Stimulated activated CD4-positive, alpha-beta T cell treated with anti-CD3 and anti-CD28 coated beads, Interleukin-12 subunit alpha, Interleukin-12 subunit beta, amount 100 ng/mL, for 24 hours (primary cell): ENCODE results near the gene SEC23IP.
"Not testable (repeated sequence)": the region's sequence is repeated elsewhere in the genome, so short reads cannot be mapped to it uniquely, and the experiment has no call there.

Experiments used
- DNase-seq, 2 experiments: peaks; one replicate each; pipeline ENCODE4 v3.0.0-alpha.2; 2020; ENCODE audit warnings: low read depth in 2 of 2

Gene SEC23IP

DNA sequence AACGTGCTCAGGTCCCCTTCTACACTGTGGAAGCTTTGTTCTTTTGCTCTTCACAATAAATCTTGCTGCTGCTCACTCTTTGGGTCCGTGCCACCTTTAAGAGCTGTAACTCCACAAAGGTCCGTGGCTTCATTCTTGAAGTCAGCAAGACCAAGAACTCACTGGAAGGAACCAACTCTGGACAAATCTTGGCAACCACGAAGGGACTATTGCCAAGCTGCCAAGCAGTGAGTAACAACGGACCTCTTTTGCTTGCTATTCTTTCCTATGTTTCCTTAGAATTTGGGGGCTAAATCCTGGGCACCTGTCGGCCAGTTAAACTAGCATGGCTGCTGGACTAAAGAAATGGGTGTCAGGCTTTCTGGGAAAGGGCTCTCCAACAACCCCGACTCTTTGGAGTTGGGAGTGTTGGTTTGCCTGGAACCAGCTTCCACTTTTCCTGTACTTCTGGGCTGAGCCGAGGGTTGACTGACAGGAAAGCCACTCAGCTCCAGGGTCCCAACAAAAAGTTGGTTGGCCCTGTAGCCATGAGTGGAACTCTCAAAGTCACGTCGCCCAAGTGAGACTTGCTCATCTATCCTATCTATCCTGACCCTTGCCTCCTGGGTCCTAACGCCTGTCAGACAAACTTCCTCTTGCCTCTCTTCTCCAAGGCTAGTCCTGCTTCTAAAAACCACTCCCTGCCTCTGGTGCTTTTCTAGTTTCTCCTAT, 8.5 kb upstream of the SEC23IP start:
- DNase-seq: not testable (repeated sequence)

DNA sequence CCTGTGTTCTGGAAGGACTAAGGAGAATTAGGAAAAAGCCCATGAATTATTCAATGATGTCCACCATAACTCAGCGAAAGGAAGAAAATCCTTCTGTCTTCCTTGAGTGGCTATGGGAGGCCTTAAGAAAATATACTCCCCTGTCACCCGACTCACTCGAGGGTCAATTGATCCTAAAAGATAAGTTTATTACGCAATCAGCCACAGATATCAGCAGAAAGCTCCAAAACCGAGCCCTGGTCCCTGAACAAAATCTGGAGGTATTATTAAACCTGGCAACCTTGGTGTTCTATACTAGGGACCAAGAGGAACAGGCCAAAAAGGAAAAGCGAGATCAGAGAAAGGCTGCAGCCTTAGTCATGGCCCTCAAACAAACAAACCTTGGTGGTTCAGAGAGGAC, 6.5 kb upstream of the SEC23IP start:
- DNase-seq: not testable (repeated sequence)

DNA sequence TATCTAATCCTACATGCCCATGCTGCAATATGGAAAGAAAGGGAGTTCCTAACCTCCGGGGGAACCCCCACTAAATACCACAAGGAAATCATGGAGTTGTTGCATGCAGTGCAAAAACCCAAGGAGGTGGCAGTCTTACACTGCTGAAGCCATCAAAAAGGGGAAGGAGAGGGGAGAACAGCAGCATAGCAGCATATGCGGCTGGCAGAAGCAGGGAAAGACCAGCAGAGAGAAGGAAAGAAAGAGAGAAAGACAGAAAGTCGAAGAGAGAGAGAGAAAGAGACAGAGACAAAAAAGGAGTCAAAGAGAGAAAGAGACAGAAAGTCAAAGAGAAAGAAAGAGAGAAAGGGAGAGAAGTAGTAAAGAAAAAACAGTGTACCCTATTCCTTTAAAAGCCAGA, 3.8 kb upstream of the SEC23IP start:
- DNase-seq: not testable (repeated sequence)

DNA sequence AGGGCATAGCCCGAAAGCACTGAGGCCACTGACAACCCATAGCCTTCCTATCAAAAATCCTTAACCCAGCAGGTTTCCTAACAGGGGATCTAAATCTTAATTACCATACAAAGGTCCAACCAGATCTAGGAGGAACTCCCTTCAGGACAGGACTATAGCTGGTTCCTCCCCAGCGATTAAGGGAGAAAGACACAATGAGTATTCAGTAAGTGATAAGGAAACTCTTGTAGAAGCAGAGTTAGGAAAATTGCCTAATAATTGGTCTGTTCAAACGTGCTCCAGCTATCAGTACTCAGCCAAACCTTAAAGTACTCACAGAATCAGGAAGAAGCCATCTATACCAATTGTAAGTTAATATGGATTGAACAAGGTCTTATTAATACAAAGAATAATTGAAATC, 3.3 kb upstream of the SEC23IP start:
- DNase-seq: not testable (repeated sequence)

- not testable (repeated sequence) for DNase-seq
Observed at GRCh38 chr10:119890307-119890706, 2.2 kb upstream of the SEC23IP start.

GRCh38 chr10:119891849-119892187, 712 bp upstream of the SEC23IP start:
- not testable (repeated sequence) for DNase-seq

- DNase-seq: no peak
Observed at GRCh38 chr10:119893074-119893473, 544 bp downstream of the SEC23IP start.

- DNase-seq: no peak
Observed at GRCh38 chr10:119893845-119894427, 1.4 kb downstream of the SEC23IP start.

DNA sequence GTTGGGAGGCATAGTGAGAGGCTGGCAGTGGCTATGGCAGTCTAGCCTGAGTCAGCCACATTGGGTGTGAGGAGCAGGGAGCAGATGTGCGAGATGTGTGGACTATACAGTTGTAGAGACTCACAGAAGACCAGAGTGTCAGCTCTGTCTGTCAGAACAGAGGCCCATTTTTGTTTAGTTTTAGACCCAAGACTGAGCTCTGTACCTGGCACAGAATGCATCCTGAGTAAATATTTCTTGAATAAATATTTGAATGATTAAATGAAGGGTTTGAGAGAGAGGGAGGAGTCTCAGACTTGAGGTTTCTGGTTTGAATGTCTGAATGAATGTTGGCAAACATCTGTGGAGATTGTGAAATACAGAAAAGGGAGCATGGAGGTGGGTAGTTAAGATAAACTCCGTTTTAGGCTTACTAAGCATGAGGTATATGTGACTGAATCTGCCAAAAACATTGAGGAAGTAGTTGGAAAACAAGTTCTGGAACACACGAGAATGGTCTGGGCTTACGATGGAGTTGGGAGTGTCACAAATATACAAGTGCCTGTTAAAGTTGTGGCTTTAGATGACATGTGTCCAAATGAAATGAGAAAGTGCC, 3.6 kb downstream of the SEC23IP start:
- DNase-seq: no peak

- DNase-seq: no peak
Observed at GRCh38 chr10:119896937-119897770, 4.6 kb downstream of the SEC23IP start.

- no peak for DNase-seq
Observed at GRCh38 chr10:119898577-119898976, 6.0 kb downstream of the SEC23IP start.

GRCh38 chr10:119903946-119904666, 11.6 kb downstream of the SEC23IP start:
- DNase-seq: no peak

- DNase-seq: not testable (repeated sequence)
Observed at GRCh38 chr10:119907695-119908094, 15.2 kb downstream of the SEC23IP start.

- DNase-seq: no peak
Observed at GRCh38 chr10:119908166-119908565, 15.6 kb downstream of the SEC23IP start.

- no peak for DNase-seq
Observed at GRCh38 chr10:119910689-119911088, 18.2 kb downstream of the SEC23IP start.

DNA sequence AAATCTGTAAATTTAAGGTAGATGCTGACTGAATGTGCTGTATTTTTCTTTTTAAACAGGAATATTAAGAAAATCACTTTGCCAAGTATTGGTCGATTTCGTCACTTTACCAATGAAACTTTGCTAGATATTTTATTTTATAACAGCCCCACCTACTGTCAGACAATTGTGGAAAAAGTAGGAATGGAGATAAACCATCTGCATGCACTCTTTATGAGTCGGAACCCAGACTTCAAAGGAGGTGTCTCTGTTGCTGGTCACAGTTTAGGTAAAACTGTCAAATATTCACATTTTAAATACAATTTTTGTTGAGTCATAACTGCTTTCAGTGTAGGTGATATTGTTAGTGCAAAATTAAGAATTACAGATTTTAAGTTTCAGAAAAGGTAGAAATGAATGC, 25.2 kb downstream of the SEC23IP start:
- no peak for DNase-seq

- no peak for DNase-seq
Observed at GRCh38 chr10:119919271-119919670, 26.7 kb downstream of the SEC23IP start.

DNA sequence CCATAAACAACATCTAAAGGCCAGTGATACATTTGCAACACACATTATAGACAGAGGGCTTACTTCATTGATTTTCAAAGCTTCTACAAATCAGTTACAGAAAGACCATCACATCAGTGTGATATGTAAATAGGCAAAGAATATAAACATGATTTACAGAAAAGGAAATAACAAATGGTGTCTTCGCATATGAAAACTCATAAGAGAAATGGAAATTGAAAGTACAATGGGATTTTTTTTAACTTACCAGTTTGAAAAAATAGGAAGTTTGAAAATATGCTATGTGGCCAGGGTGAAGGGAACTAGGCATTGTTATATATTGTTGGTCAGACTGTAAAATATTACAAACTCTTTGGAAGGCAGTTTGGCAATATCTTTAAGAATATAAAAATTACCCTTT, 27.3 kb downstream of the SEC23IP start:
- no peak for DNase-seq

DNA sequence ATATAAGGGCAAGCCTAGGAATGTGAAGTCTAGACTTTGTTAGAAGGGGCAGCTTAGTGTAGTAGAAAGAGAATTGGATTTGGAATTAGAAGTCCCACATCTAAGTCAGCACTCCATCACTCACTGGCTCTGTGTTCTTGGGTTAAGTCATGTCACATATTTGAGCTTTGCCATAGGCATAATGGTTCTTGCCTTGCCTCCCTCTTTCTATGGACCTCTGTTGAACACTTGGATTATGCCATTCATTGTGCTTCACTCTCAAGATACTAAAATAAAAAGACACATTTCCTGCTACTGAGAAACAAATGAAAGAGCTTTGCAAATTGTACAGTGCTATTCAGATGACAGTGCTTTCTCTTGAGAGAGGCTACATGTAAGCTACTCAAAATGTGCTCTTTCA, 35.9 kb downstream of the SEC23IP start:
- no peak for DNase-seq

DNA sequence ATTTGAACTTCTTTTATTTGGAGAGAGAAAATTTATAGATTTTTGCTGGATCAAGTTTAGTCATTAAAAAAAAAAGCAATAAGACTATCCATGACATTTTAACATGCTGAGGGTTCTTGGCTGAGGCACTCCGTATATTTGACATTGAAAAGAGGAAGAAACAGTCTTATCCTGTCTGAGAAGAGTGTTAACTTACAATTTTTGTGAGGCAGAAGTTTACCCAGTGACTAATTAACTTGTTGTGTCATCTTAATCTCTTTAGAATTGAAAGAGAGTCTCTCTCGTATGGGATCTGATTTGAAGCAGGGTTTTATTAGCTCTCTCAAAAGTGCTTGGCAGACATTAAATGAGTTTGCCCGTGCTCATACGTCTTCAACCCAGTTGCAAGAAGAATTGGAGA, 39.3 kb downstream of the SEC23IP start:
- DNase-seq: no peak

GRCh38 chr10:119932631-119933030, 40.1 kb downstream of the SEC23IP start:
- DNase-seq: no peak

DNA sequence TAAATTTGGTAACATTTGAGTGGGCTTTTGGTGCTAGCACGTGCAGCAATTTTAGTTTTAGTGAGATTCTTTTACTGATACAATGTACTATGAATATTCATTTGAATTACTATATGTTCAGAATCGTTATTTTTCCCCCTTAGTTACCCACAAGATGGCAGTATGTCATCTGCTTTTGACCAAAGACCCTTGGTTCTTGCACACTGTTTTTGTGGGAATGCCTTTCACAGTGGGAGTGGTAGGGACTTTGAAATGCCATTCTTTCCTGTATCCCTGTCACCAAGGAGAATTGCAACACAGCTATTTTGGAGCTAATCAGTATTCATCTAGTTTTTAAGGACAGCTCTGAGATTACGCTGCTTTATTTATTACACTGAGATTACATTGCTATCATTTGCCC, 40.6 kb downstream of the SEC23IP start:
- no peak for DNase-seq
